Astrocyte (in vitro differentiated cells and primary cell): ENCODE measurements around the gene ANKRD49. TPM values are rescaled to one million over a fixed set of nuclear protein-coding genes. Genes with fewer than 3 reads are reported as not detected.
A peak's percentile ranks its signal among the peaks of the same experiment; 100 is the strongest.

Source experiments
- DNase-seq: peaks from one replicate; pipeline ENCODE4 v3.0.0-alpha.2; 2010; ENCODE audit warnings: low read depth
- FAIRE-seq: peaks from 2 replicates; lab custom pipeline; 2011; peaks lifted over from hg19 to GRCh38; lab: Jason Lieb, UNC
- H2AFZ ChIP-seq: 2 replicates; pipeline ENCODE4 v1.6.0; 2012; ENCODE audit warnings: low read depth, low read length, inconsistent platforms
- H3K27ac ChIP-seq: 2 replicates; pipeline ENCODE4 v1.5.1; 2011; ENCODE audit warnings: low read depth, low read length, inconsistent platforms
- H3K27me3 ChIP-seq: 2 replicates; pipeline ENCODE4 v1.6.0; 2011; ENCODE audit warnings: low read length, inconsistent platforms; ENCODE audit not compliant: insufficient read depth
- H3K36me3 ChIP-seq: 2 replicates; pipeline ENCODE4 v1.5.1; 2011; ENCODE audit warnings: low read length, inconsistent platforms; ENCODE audit not compliant: insufficient read depth
- H3K4me1 ChIP-seq: 2 replicates; pipeline ENCODE4 v1.5.1; 2011; ENCODE audit warnings: low read length, inconsistent platforms; ENCODE audit not compliant: insufficient read depth
- H3K4me2 ChIP-seq: 2 replicates; pipeline ENCODE4 v1.6.0; 2012; ENCODE audit warnings: low read length, inconsistent platforms
- H3K4me3 ChIP-seq: 2 replicates; pipeline ENCODE4 v1.5.1; 2011; ENCODE audit warnings: low read depth, mild to moderate bottlenecking, low read length, inconsistent platforms; ENCODE audit not compliant: insufficient read depth
- H3K79me2 ChIP-seq: 2 replicates; pipeline ENCODE4 v1.6.0; 2012; ENCODE audit warnings: mild to moderate bottlenecking, low read length, inconsistent platforms; ENCODE audit not compliant: insufficient read depth
- H3K9ac ChIP-seq: 2 replicates; pipeline ENCODE4 v1.6.0; 2012; ENCODE audit warnings: mild to moderate bottlenecking, low read length, inconsistent platforms
- H3K9me3 ChIP-seq: 2 replicates; pipeline ENCODE4 v1.5.1; 2012; ENCODE audit warnings: low read depth, mild to moderate bottlenecking, low read length, inconsistent platforms; ENCODE audit not compliant: insufficient read depth
- H4K20me1 ChIP-seq: 2 replicates; pipeline ENCODE4 v1.6.0; 2012; ENCODE audit warnings: low read length, inconsistent platforms; ENCODE audit not compliant: insufficient read depth
- H3K27ac Mint-ChIP-seq: one replicate; pipeline ENCODE4 v1.8.0; 2021; ENCODE audit warnings: mild to moderate bottlenecking, mixed read lengths; ENCODE audit not compliant: unreplicated experiment
- H3K27me3 Mint-ChIP-seq: one replicate; pipeline ENCODE4 v1.8.0; 2021; ENCODE audit warnings: low read depth, mixed read lengths; ENCODE audit not compliant: unreplicated experiment
- H3K36me3 Mint-ChIP-seq: one replicate; pipeline ENCODE4 v1.8.0; 2021; ENCODE audit warnings: low read depth, mixed read lengths; ENCODE audit not compliant: unreplicated experiment
- H3K4me1 Mint-ChIP-seq: one replicate; pipeline ENCODE4 v1.8.0; 2021; ENCODE audit warnings: low read depth, mixed read lengths; ENCODE audit not compliant: unreplicated experiment
- H3K4me3 Mint-ChIP-seq: one replicate; pipeline ENCODE4 v1.8.0; 2021; ENCODE audit warnings: mild to moderate bottlenecking, moderate library complexity, mixed read lengths; ENCODE audit not compliant: unreplicated experiment
- H3K9me3 Mint-ChIP-seq: one replicate; pipeline ENCODE4 v1.8.0; 2021; ENCODE audit warnings: mild to moderate bottlenecking, mixed read lengths; ENCODE audit not compliant: unreplicated experiment
- EZH2 ChIP-seq: IDR thresholded peaks from 2 replicates; pipeline ENCODE4 v1.6.1; 2012; ENCODE audit warnings: mild to moderate bottlenecking, low read length, inconsistent platforms; ENCODE audit not compliant: insufficient read depth
- total RNA-seq: library from RNA; stranded (reverse); gene quantifications from 2 replicates; pipeline ENCODE4 v1.2.1, GENCODE V29; 2021
- TF ChIP-seq, protein P1 (sequence below): IDR thresholded peaks from 2 replicates; pipeline ENCODE4 v1.5.1; 2011; ENCODE audit warnings: low read depth, mild to moderate bottlenecking, inconsistent platforms, low read length, moderate library complexity; ENCODE audit not compliant: insufficient read depth

The ANKRD49 gene
- total RNA-seq, 1 donor from 2014 or later = 10.3 TPM

DNA sequence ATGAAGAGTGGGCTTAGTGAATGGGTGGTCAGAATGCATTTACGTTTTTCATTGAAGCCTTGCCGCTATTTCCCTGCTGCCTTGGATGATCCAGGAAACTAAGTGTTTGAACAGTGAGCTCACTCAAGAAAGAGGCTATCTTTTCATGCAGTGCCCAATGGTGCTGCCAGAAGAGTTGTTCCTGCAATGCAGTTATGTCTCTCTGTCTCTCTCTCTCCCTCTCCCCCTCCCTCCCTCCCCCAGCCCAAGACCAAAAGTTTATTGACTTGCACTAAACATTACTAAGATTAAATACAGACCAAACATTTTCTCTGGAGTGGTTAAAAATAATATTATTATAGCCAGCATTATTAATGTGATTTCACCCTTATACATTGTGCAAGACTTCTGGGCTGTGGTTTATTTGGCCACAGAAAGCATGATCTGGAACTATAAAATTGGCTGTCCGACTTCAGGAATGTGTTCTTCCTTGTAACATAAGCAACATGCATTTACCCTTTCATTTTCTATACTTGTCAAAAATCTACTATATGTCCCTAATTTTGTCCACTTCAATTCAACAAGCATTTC lies 43.3 kb downstream of the ANKRD49 start:
- Histone ChIP-seq H3K27me3 (no peaks in the 10 kb centered on the region), H3K79me2 (no peaks in the 10 kb centered on the region), H3K4me3 (no peak overlapping the region), H3K4me1 (no peaks in the 10 kb centered on the region), H2AFZ (no peak overlapping the region), H4K20me1 (no peaks in the 10 kb centered on the region), H3K36me3 (no peaks in the 10 kb centered on the region), H3K27ac (no peak overlapping the region), H3K9me3 (no peaks in the 10 kb centered on the region), H3K4me2 (no peak overlapping the region), H3K9ac (no peak overlapping the region)
- Mint-ChIP-seq H3K9me3 (no peaks in the 10 kb centered on the region), H3K27ac (no peak overlapping the region), H3K27me3 (peaks cover 9% of the 10 kb centered on the region), H3K36me3 (no peaks in the 10 kb centered on the region), H3K4me3 (no peak overlapping the region), H3K4me1 (no peaks in the 10 kb centered on the region)
- TF ChIP-seq, protein P1, sequence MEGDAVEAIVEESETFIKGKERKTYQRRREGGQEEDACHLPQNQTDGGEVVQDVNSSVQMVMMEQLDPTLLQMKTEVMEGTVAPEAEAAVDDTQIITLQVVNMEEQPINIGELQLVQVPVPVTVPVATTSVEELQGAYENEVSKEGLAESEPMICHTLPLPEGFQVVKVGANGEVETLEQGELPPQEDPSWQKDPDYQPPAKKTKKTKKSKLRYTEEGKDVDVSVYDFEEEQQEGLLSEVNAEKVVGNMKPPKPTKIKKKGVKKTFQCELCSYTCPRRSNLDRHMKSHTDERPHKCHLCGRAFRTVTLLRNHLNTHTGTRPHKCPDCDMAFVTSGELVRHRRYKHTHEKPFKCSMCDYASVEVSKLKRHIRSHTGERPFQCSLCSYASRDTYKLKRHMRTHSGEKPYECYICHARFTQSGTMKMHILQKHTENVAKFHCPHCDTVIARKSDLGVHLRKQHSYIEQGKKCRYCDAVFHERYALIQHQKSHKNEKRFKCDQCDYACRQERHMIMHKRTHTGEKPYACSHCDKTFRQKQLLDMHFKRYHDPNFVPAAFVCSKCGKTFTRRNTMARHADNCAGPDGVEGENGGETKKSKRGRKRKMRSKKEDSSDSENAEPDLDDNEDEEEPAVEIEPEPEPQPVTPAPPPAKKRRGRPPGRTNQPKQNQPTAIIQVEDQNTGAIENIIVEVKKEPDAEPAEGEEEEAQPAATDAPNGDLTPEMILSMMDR = no peak
- TF ChIP-seq EZH2 = no peak
- DNase-seq = peak; percentile 70
- FAIRE-seq = no peak

DNA sequence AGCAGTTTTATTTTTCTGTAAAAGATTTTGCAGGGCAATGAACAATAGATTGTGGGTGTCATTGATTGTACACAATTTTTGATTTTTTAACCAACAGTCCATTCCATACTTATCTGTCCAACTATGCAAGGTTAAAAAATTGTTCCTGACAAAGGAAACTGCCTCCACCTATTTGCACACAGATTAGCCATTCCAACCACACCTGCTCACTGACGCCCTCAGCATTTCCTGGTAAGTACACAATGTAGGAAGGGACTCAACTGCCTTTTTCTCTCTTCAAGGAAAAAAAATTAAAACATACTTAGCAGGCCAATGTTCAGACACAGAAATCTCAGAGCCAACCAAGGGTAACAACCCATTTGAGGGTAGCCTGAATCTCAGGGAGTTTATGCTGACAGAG lies 45.6 kb downstream of the ANKRD49 start:
- Mint-ChIP-seq H3K27ac (no peak overlapping the region), H3K36me3 (no peaks in the 10 kb centered on the region), H3K4me3 (no peak overlapping the region), H3K9me3 (no peaks in the 10 kb centered on the region), H3K4me1 (no peaks in the 10 kb centered on the region), H3K27me3 (peaks cover 9% of the 10 kb centered on the region)
- no peak overlapping the region for H3K27ac ChIP-seq
- H3K79me2 ChIP-seq = peaks cover 1% of the 10 kb centered on the region
- H3K4me2 ChIP-seq = no peak overlapping the region
- H3K9me3 ChIP-seq = no peaks in the 10 kb centered on the region
- H3K4me3 ChIP-seq = no peak overlapping the region
- no peaks in the 10 kb centered on the region for H3K27me3 ChIP-seq
- no peaks in the 10 kb centered on the region for H3K36me3 ChIP-seq
- DNase-seq = no peak
- H2AFZ ChIP-seq = no peak overlapping the region
- H4K20me1 ChIP-seq = no peaks in the 10 kb centered on the region
- H3K9ac ChIP-seq = no peak overlapping the region
- no peak for TF ChIP-seq EZH2
- TF ChIP-seq, protein P1 = no peak
- no peaks in the 10 kb centered on the region for H3K4me1 ChIP-seq
- FAIRE-seq = no peak
